Heart left ventricle (tissue), 16 donors: ENCODE measurements around the gene ARPC2. TPM values are rescaled to one million over a fixed set of nuclear protein-coding genes. Genes with fewer than 3 reads are reported as not detected.

Experiments
- ATAC-seq, 4 donors: fragments of 200-7000 bp; cut with Tn5 transposase; one replicate each; pipeline ENCODE4 v1.9.1; 2020 to 2022; ENCODE audit warnings: moderate library complexity in 4 of 4, mild to moderate bottlenecking in 3 of 4, moderate number of reproducible peaks in 1 of 4
- DNase-seq, 5 donors: peaks; one replicate each; pipeline ENCODE4 v3.0.0-alpha.2; 2020
- H3K27ac ChIP-seq, 12 donors: fragments of 200-600 bp; sonication (generic) in 4 of 12; one replicate each; pipeline versions ENCODE4 v1.5.0 to v1.8.0; 2016 to 2022; ENCODE audit warnings: mild to moderate bottlenecking in 2 of 12
- H3K27me3 ChIP-seq, 9 donors: fragments of 200-600 bp; sonication (generic) in 2 of 9; one replicate each; pipeline versions ENCODE4 v1.5.1 to v1.8.0; 2016 to 2022; ENCODE audit warnings: mild to moderate bottlenecking in 3 of 9
- H3K36me3 ChIP-seq, 9 donors: fragments of 200-600 bp; sonication (generic) in 2 of 9; one replicate each; pipeline versions ENCODE4 v1.5.0 to v1.8.0; 2018 to 2022; ENCODE audit warnings: mild to moderate bottlenecking in 2 of 9
- H3K4me1 ChIP-seq, 12 donors: fragments of 200-600 bp; sonication (generic) in 4 of 12; one replicate each; pipeline versions ENCODE4 v1.5.0 to v1.8.0; 2016 to 2022; ENCODE audit warnings: mild to moderate bottlenecking in 3 of 12
- H3K4me3 ChIP-seq, 12 donors: fragments of 200-600 bp; sonication (generic) in 4 of 12; one replicate each; pipeline versions ENCODE4 v1.5.0 to v1.8.0; 2017 to 2022; ENCODE audit warnings: mild to moderate bottlenecking in 9 of 12, moderate library complexity in 4 of 12
- H3K9me3 ChIP-seq, 12 donors: fragments of 200-600 bp; sonication (generic) in 4 of 12; one replicate each; pipeline versions ENCODE4 v1.5.0 to v1.8.0; 2016 to 2022; ENCODE audit warnings: mild to moderate bottlenecking in 1 of 12
- POLR2A ChIP-seq, 2 donors: fragments of 450-650 bp; IDR thresholded peaks; one replicate each; pipeline ENCODE4 v1.6.1; 2017; ENCODE audit warnings: antibody characterized with exemption in 2 of 2, mild to moderate bottlenecking in 2 of 2, moderate library complexity in 2 of 2
- WGBS, 4 donors: extraction: QIAGEN DNeasy Blood & Tissue Kit in 2 of 4; methylation state at CpG; one replicate each; pipeline versions ENCODE4 v1.1.5 to v1.1.7; 2013 to 2018; 5-methylcytosine and 5-hydroxymethylcytosine counted together
- intact Hi-C, 10 donors: fragments of 100-400 bp; cut with DNase I; formaldehyde crosslinking; loops; one replicate each; pipeline versions ENCODE4 v1.11.1 to v1.14.2; 2022
- polyA plus RNA-seq, 2 donors: library from polyadenylated mRNA; stranded (reverse); fragments of 200-250 nt; gene quantifications; one replicate each; pipeline ENCODE4 v1.2.3, GENCODE V29; 2013
- total RNA-seq, 9 donors: library from RNA; depleted of rRNA in 2 of 9; stranded (reverse); fragments of >200 nt in 2 of 9; fragmentation: NEBNext Ultra II Directional in 3 of 9; extraction: Animal tissue kit (Norgen Biotek cat#: 25700) in 3 of 9; gene quantifications; one replicate each; pipeline versions ENCODE4 v1.1.0 to v1.2.4, GENCODE V29; 2016 to 2023
- TF ChIP-seq, protein P1 (sequence below), 12 donors: fragments of 200-600 bp; sonication (generic) in 4 of 12; IDR thresholded peaks; one replicate each; pipeline versions ENCODE4 v1.5.0 to v1.8.0; 2018 to 2022; ENCODE audit warnings: antibody characterized with exemption in 12 of 12, mild to moderate bottlenecking in 5 of 12
- donor health status: ischemic (EF 13 %, LVEDD 7.1; RV severe dilation, severe dysfunction).
- donor health status: healthy with polysubstance abuse.
- donor health status: DM: no; HTN: yes; CAD: no.
- donor health status: DM: no; HTN: no; CAD: no.
- donor health status: ischemic (EF 25% LVEDD 6.9; RV normal size, moderate dysfunction).
- donor health status: ischemic (EF 25% LVEDD 5.7; RV mildly dilated, moderate dysfunction).
- donor health status: healthy.
- donor health status: DM: yes; HTN: yes; CAD: no.
- donor health status: ischemic (EF 35%, LVEDD 5.7; RV mildly dilated, moderate dysfunction).
- donor health status: nonischemic (EF 11% LVEDD 7.7; RV severe dilation, severe dysfunction).
- donor health status: DM: yes; HTN: yes; CAD: no.
- donor health status: PGD.
- donor health status: ischemic (EF 29% LVEDD 5.4; RV normal size, mild dysfunction).
- donor health status: nonischemic (EF 23%, LVEDD 6.1; RV moderate dilation, normal function).

ARPC2 gene
- total and polyA plus RNA-seq, 11 donors = 64.9 to 278 (median 139) TPM

DNA sequence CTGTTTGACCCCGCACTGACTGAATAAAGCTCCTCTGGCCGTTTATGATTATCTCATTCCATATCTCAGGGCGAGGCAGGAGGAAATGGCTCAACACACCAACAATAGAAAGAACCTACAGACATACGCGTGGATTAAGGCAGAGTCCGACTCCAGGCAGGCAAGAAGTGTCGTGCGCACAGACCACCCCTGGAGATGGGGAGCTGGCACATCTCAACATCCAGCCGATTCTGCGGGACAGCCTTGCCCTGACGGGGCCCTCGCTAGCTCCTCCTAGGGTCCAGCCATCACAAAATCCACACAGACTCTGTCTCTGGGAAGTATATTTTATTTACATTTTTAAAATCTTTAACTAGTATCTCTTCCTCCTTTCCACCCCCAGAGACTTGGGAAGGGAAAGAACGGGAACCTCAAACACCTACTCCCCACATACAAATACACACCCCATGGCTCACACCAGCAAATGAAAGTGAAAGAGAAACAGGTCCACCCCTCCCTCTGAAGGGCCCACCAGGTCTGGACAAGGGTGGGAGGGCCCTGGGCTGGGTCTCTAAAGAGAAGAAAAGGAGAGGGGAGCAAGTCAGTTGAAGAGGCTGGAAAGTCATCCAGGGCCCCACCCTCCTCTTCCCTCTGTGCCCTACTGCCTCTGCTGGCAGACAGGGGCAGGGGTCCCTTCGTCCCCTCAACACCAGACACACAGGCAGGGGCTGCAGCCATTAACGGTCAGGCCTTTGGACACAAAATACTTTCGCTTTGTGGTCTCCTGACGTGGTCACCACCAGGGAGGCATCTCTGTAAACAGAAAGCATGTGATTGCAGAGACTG, 47.0 kb downstream of the ARPC2 start:
- no peak overlapping the region for H3K4me3 ChIP-seq
- no peaks in the 10 kb centered on the region for H3K27me3 ChIP-seq
- peaks cover 4 to 75% (median 49%) of the 10 kb centered on the region in 12 donors for H3K4me1 ChIP-seq
- intact Hi-C loops = loop anchor here in 2 of 10 donors (5.0 to 10.0 kb wide), 3 partner anchors 37 to 77 kb away; partner anchors contain the start of gene ARPC2 (in 1 of the 2)
- H3K36me3 ChIP-seq = peaks cover 0 to 58% (median 50%) of the 10 kb centered on the region in 9 donors
- peak overlapping the region in 4 of 12 donors; percentile 13 to 67 (median 44) for H3K27ac ChIP-seq
- no peak for ATAC-seq
- H3K9me3 ChIP-seq = no peaks in the 10 kb centered on the region
- TF ChIP-seq, protein P1, sequence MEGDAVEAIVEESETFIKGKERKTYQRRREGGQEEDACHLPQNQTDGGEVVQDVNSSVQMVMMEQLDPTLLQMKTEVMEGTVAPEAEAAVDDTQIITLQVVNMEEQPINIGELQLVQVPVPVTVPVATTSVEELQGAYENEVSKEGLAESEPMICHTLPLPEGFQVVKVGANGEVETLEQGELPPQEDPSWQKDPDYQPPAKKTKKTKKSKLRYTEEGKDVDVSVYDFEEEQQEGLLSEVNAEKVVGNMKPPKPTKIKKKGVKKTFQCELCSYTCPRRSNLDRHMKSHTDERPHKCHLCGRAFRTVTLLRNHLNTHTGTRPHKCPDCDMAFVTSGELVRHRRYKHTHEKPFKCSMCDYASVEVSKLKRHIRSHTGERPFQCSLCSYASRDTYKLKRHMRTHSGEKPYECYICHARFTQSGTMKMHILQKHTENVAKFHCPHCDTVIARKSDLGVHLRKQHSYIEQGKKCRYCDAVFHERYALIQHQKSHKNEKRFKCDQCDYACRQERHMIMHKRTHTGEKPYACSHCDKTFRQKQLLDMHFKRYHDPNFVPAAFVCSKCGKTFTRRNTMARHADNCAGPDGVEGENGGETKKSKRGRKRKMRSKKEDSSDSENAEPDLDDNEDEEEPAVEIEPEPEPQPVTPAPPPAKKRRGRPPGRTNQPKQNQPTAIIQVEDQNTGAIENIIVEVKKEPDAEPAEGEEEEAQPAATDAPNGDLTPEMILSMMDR (IDR thresholded peaks at IDR 0.05) = no peak
- no peak for TF ChIP-seq POLR2A (IDR thresholded peaks at IDR 0.05)
- peak in 1 of 5 donors; percentile 42 for DNase-seq
- 67 to 81% (median 69%) methylated on average over 15 to 17 of the region's 17 CpGs for WGBS, 4 donors

DNA sequence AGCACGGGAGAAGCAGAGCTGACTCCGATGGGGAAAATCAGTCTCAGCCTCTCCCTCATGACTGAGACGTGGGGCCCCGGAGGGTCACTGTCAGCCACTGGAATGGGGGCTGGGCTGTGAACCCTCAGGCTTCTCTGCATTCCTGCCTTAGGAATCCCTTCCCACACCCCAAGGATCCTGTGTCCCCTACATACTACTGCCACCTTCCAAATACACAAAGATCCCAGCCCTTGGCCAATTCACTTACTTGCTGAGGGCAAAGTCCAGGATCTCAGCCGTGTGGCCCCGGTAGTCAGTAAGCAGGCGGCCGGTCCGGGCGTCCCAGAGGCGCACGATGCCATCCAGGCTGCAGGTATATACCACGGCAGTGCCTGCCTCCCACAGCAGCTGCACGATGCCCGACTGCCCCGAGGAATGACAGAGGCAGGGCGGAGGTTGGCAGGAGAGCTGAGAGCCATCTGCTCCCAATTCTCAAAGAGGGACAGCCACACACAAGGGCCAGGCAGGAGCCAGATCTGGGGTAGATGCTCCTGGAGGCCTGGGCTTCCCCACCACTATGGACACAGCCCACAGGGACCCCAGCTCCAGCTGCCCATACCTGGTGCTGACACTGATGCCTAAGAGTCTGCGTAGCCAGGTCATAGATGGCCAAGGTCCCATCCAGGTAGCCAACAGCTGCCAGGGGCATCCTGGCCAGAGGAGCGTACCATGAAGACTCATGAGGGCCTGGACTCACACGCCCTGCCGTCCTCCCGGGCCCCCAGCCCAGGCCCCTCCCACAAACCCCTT, 48.0 kb downstream of the ARPC2 start:
- H3K4me3 ChIP-seq = no peak overlapping the region
- H3K9me3 ChIP-seq = no peaks in the 10 kb centered on the region
- H3K36me3 ChIP-seq = peaks cover 0 to 58% (median 50%) of the 10 kb centered on the region in 9 donors
- no peak for TF ChIP-seq POLR2A (IDR thresholded peaks at IDR 0.05)
- TF ChIP-seq, protein P1 (IDR thresholded peaks at IDR 0.05) = no peak
- DNase-seq = peak in 1 of 5 donors; percentile 51
- no peak for ATAC-seq
- intact Hi-C loops = loop anchor here in 3 of 10 donors (5.0 to 10.0 kb wide), 3 partner anchors 38 to 78 kb away; partner anchors contain the start of gene ARPC2 (in 1 of the 3)
- WGBS, 4 donors = 83 to 93% (median 90%) methylated on average over 13 to 22 of the region's 22 CpGs
- peak overlapping the region in 1 of 12 donors; percentile 67 for H3K27ac ChIP-seq
- H3K27me3 ChIP-seq = no peaks in the 10 kb centered on the region
- peaks cover 7 to 70% (median 44%) of the 10 kb centered on the region in 12 donors for H3K4me1 ChIP-seq

DNA sequence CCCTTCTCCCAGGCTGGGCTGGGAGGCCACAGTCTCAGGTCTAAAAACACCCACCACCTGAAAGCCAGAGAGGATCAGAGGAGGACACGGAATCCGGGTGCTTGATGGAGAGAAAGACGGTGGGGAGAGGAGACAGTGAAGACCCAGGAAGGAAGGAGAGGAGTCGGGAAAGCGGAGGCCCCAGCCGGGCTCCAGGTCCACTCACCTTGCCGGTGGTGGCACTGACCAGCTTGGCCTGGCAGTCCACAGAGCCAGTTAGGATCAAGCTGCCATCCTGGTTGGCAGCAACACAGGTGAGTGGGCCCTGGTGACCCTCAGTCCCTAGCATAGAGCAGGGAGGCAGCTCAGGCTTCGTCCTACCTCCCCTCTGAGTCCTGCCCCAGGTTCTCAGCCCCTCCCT, 48.6 kb downstream of the ARPC2 start:
- WGBS, 4 donors = 88 to 94% (median 92%) methylated on average over 7 to 8 of the region's 8 CpGs
- Histone ChIP-seq H3K9me3 (no peaks in the 10 kb centered on the region), H3K4me3 (no peak overlapping the region), H3K36me3 (peaks cover 0 to 58% (median 50%) of the 10 kb centered on the region in 9 donors), H3K4me1 (peaks cover 7 to 63% (median 38%) of the 10 kb centered on the region in 12 donors), H3K27ac (no peak overlapping the region), H3K27me3 (no peaks in the 10 kb centered on the region)
- TF ChIP-seq POLR2A (IDR thresholded peaks at IDR 0.05) = no peak
- TF ChIP-seq, protein P1 (IDR thresholded peaks at IDR 0.05) = no peak
- intact Hi-C loops = loop anchor here in 2 of 10 donors (5.0 to 10.0 kb wide), 2 partner anchors 51 to 78 kb away; partner anchors contain the start of gene ARPC2 (in 1 of the 2)
- ATAC-seq = no peak
- peak in 1 of 5 donors; percentile 10 for DNase-seq
